Inflammatory macrophage treated with lipopolysaccharide for 1 hour (primary cell): ENCODE measurements around the gene MRPL36.
"Not testable (repeated sequence)": the region's sequence is repeated elsewhere in the genome, so short reads cannot be mapped to it uniquely, and the experiment has no call there.

ENCODE experiments used
- DNase-seq, 2 donors: peaks; one replicate each; pipeline ENCODE4 v3.0.0-alpha.2; 2020 to 2022

The MRPL36 gene

GRCh38 chr5:1831677-1832313, 32.2 kb upstream of the MRPL36 start:
- DNase-seq = no peak

- no peak for DNase-seq
These were observed 31.6 kb upstream of the MRPL36 start for GRCh38 chr5:1831257-1831656.

GRCh38 chr5:1830571-1831228, 31.1 kb upstream of the MRPL36 start:
- DNase-seq = no peak

GRCh38 chr5:1827886-1828397, 28.3 kb upstream of the MRPL36 start:
- DNase-seq = no peak

GRCh38 chr5:1827025-1827885, 27.6 kb upstream of the MRPL36 start:
- DNase-seq = no peak

GRCh38 chr5:1826235-1826980, 26.8 kb upstream of the MRPL36 start:
- DNase-seq = no peak

- no peak for DNase-seq
These were observed 25.5 kb upstream of the MRPL36 start for GRCh38 chr5:1824903-1825841.

- no peak for DNase-seq
These were observed 24.6 kb upstream of the MRPL36 start for GRCh38 chr5:1824109-1824821.

- DNase-seq = no peak
These were observed 23.9 kb upstream of the MRPL36 start for GRCh38 chr5:1823381-1824034.

GRCh38 chr5:1821862-1822261, 22.2 kb upstream of the MRPL36 start:
- DNase-seq = no peak

GRCh38 chr5:1820926-1821325, 21.3 kb upstream of the MRPL36 start:
- DNase-seq = no peak

GRCh38 chr5:1820381-1820780, 20.7 kb upstream of the MRPL36 start:
- no peak for DNase-seq

GRCh38 chr5:1819458-1819857, 19.8 kb upstream of the MRPL36 start:
- DNase-seq = no peak

GRCh38 chr5:1818784-1819183, 19.1 kb upstream of the MRPL36 start:
- DNase-seq = no peak

- DNase-seq = no peak
These were observed 17.8 kb upstream of the MRPL36 start for GRCh38 chr5:1817261-1818043.

- not testable (repeated sequence) for DNase-seq
These were observed 17.0 kb upstream of the MRPL36 start for GRCh38 chr5:1816495-1817089.

- no peak for DNase-seq
These were observed 16.2 kb upstream of the MRPL36 start for GRCh38 chr5:1815881-1816292.

- DNase-seq = no peak
These were observed 15.6 kb upstream of the MRPL36 start for GRCh38 chr5:1815071-1815786.
